GM12878 (cell line): ENCODE data around the gene RARRES1. TPM values are rescaled to one million over a fixed set of nuclear protein-coding genes. Genes with fewer than 3 reads are reported as not detected.

Source experiments
- ATAC-seq: fragments of 200-7000 bp; cut with Tn5 transposase; 3 replicates; pipeline ENCODE4 v1.9.1; 2020; ENCODE audit warnings: mild to moderate bottlenecking, moderate library complexity
- BruUV-seq: library from RNA; stranded (reverse); fragments of 400-500 nt; replicated peaks from 2 replicates; lab custom pipeline; 2021; lab: Mats Ljungman, UMichigan
- CTCF ChIA-PET: fragments of 300-600 bp; sonication (Branson Sonifier 250); formaldehyde crosslinking; extraction: SDS; loops from one replicate; lab custom pipeline; 2021; ENCODE audit warnings: inconsistent platforms; lab: Yijun Ruan, JAX
- POLR2A ChIA-PET: fragments of 350-600 bp; formaldehyde crosslinking; extraction: SDS; loops from one replicate; lab custom pipeline; 2021; ENCODE audit warnings: inconsistent platforms; lab: Charles Lee
- RAD21 ChIA-PET: fragments of 300-600 bp; sonication (Branson Sonifier 250); formaldehyde crosslinking; loops from one replicate; lab custom pipeline; 2023; ENCODE audit warnings: antibody characterized with exemption; ENCODE audit not compliant: unreplicated experiment; lab: Charles Lee
- SMC1A ChIA-PET: fragments of 300-600 bp; sonication (Branson Sonifier 250); formaldehyde crosslinking; loops from one replicate; lab custom pipeline; 2023; ENCODE audit not compliant: unreplicated experiment, uncharacterized antibody; lab: Charles Lee
- DNase-seq: peaks from one replicate; pipeline ENCODE4 v3.0.0-alpha.2; 2011; ENCODE audit warnings: low read depth, low spot score
- FAIRE-seq: peaks from 3 replicates; lab custom pipeline; 2011; peaks lifted over from hg19 to GRCh38; lab: Jason Lieb, UNC
- H2AFZ ChIP-seq: 2 replicates; pipeline ENCODE4 v1.6.0; 2011; ENCODE audit warnings: low read depth, low read length, control low read depth; ENCODE audit not compliant: control insufficient read depth
- H3K27ac ChIP-seq: 2 replicates; pipeline ENCODE4 v1.5.1; 2011; ENCODE audit warnings: control low read depth; ENCODE audit not compliant: control insufficient read depth, insufficient read depth
- H3K27me3 ChIP-seq, 2 experiments: replicated peaks in 1 of 2; 2 replicates each; pipeline versions ENCODE4 v1.6.0 to v1.6.1; 2011; ENCODE audit warnings: low read length in 1 of 2; ENCODE audit not compliant: control insufficient read depth in 2 of 2, insufficient read depth in 2 of 2
- H3K36me3 ChIP-seq, 2 experiments: 2 replicates each; pipeline ENCODE4 v1.5.1; 2011; ENCODE audit warnings: low read length in 1 of 2; ENCODE audit not compliant: control insufficient read depth in 2 of 2, insufficient read depth in 2 of 2
- H3K4me1 ChIP-seq: 2 replicates; pipeline ENCODE4 v1.6.1; 2011; ENCODE audit warnings: mild to moderate bottlenecking, low read length, moderate library complexity, mixed read lengths; ENCODE audit not compliant: control insufficient read depth, insufficient read depth
- H3K4me2 ChIP-seq: 2 replicates; pipeline ENCODE4 v1.6.0; 2011; ENCODE audit warnings: control low read depth; ENCODE audit not compliant: control insufficient read depth, insufficient read depth
- H3K4me3 ChIP-seq: fragments of 200-600 bp; sonication (generic); 2 replicates; pipeline ENCODE4 v1.5.1; 2016
- H3K79me2 ChIP-seq: 2 replicates; pipeline ENCODE4 v1.6.0; 2011; ENCODE audit warnings: low read length; ENCODE audit not compliant: control insufficient read depth, insufficient read depth
- H3K9ac ChIP-seq: 2 replicates; pipeline ENCODE4 v1.8.0; 2011; ENCODE audit warnings: low read length, control low read depth, mixed read lengths; ENCODE audit not compliant: control insufficient read depth, insufficient read depth
- H3K9me3 ChIP-seq: replicated peaks from 3 replicates; pipeline ENCODE4 v1.5.1; 2011; ENCODE audit warnings: mild to moderate bottlenecking, low read length; ENCODE audit not compliant: control insufficient read depth, insufficient read depth
- H4K20me1 ChIP-seq: 2 replicates; pipeline ENCODE4 v1.6.0; 2011; ENCODE audit not compliant: control insufficient read depth, insufficient read depth
- ATF7 ChIP-seq: fragments of 450-650 bp; IDR thresholded peaks from 2 replicates; pipeline ENCODE4 v1.6.1; 2016; ENCODE audit warnings: low read depth, mild to moderate bottlenecking
- BCL3 ChIP-seq: IDR thresholded peaks from 2 replicates; pipeline ENCODE4 v1.6.1; 2011; ENCODE audit warnings: borderline replicate concordance, low read depth, mild to moderate bottlenecking, moderate library complexity, low read length; ENCODE audit not compliant: insufficient read depth, poor library complexity, severe bottlenecking
- CEBPZ ChIP-seq: fragments of 150-350 bp; IDR thresholded peaks from 2 replicates; pipeline ENCODE4 v1.6.1; 2016; ENCODE audit warnings: low read depth, low read length
- E4F1 ChIP-seq: fragments of 450-650 bp; IDR thresholded peaks from 2 replicates; pipeline ENCODE4 v1.6.1; 2018; ENCODE audit warnings: borderline replicate concordance, mild to moderate bottlenecking; ENCODE audit not compliant: partially characterized antibody
- IRF3 ChIP-seq: fragments of 450-650 bp; IDR thresholded peaks from 2 replicates; pipeline ENCODE4 v1.6.1; 2014; ENCODE audit warnings: mild to moderate bottlenecking
- RAD51 ChIP-seq: fragments of 450-650 bp; IDR thresholded peaks from 2 replicates; pipeline ENCODE4 v1.6.1; 2016; ENCODE audit warnings: moderate library complexity, mild to moderate bottlenecking, inconsistent platforms
- RB1 ChIP-seq: fragments of 450-650 bp; formaldehyde crosslinking; IDR thresholded peaks from 2 replicates; pipeline ENCODE4 v1.6.1; 2017; ENCODE audit warnings: mild to moderate bottlenecking, borderline replicate concordance
- RELB ChIP-seq: fragments of 450-650 bp; IDR thresholded peaks from 2 replicates; pipeline ENCODE4 v1.6.1; 2017; ENCODE audit warnings: low read depth, mild to moderate bottlenecking, moderate library complexity
- RUNX3 ChIP-seq: IDR thresholded peaks from 2 replicates; pipeline ENCODE4 v1.6.1; 2012; ENCODE audit warnings: low read length, inconsistent platforms
- SP1 ChIP-seq: IDR thresholded peaks from one replicate; pipeline ENCODE4 v1.6.1; 2011; ENCODE audit warnings: low read depth, low read length
- USF2 ChIP-seq: IDR thresholded peaks from 2 replicates; pipeline ENCODE4 v1.6.1; 2011; ENCODE audit warnings: low read depth, low read length, improper control_type of control experiment, borderline replicate concordance
- WRNIP1 ChIP-seq: IDR thresholded peaks from 2 replicates; pipeline ENCODE4 v1.6.1; 2011; ENCODE audit warnings: low read depth, low read length, improper control_type of control experiment, borderline replicate concordance
- ZNF622 ChIP-seq: fragments of 450-650 bp; IDR thresholded peaks from 2 replicates; pipeline ENCODE4 v1.6.1; 2017; ENCODE audit warnings: mild to moderate bottlenecking, inconsistent platforms
- WGBS: methylation state at CpG from one replicate; pipeline ENCODE4 v1.1.6; 2016; ENCODE audit warnings: low lambda C conversion rate; ENCODE audit not compliant: insufficient replicate concordance, insufficient coverage; ENCODE audit errors: missing lambda C conversion rate; 5-methylcytosine and 5-hydroxymethylcytosine counted together
- in situ Hi-C: fragments of 300-500 bp; cut with MboI; formaldehyde crosslinking; loops from 9 replicates; pipeline ENCODE4 v1.14.3; 2018; ENCODE audit warnings: mixed read lengths
- intact Hi-C: fragments of 100-400 bp; cut with micrococcal nuclease; formaldehyde crosslinking; loops from one replicate; pipeline ENCODE4 v1.14.2; 2022; ENCODE audit not compliant: unreplicated experiment
- polyA plus RNA-seq, 11 experiments: library from polyadenylated mRNA; depleted of rRNA in 4 of 11; unstranded in 6 of 11; stranded (reverse) in 5 of 11; fragments of >200 nt; fragmentation: Nextera tagmentation in 4 of 11; fragmentation: Illumina TruSeq in 1 of 11; extraction: Ambion mirVana in 4 of 11; extraction: Trizol in 1 of 11; gene quantifications; 1 replicate in 1 of 11; 2 replicates in 10 of 11; pipeline versions ENCODE4 v1.2.1 to v1.2.3, GENCODE V29; 2011 to 2016; ENCODE audit warnings: inconsistent platforms in 2 of 11, missing spikeins in 2 of 11, low read depth in 1 of 11
- total RNA-seq, 4 experiments: library from RNA; depleted of rRNA in 3 of 4; stranded (reverse); fragments of >200 nt in 3 of 4; fragmentation: Illumina TruSeq in 1 of 4; extraction: Trizol in 1 of 4; gene quantifications; 2 replicates each; pipeline versions ENCODE4 v1.2.1 to v1.2.3, GENCODE V29; 2013 to 2021

RARRES1 gene
- total and polyA plus RNA-seq, 10 of the 15 experiments (the other 5 are each of a cell fraction or from before 2014, with no cell fraction given) = 0.02 to 0.83 (median 0.63) TPM; not detected in 7

- FAIRE-seq (no peak), ATAC-seq (no peak), DNase-seq (no peak)
- ChIA-PET RAD21 (no interaction called here), POLR2A (interaction anchor here (0.6 kb wide), 1 partner anchor 42 kb away, joined by 5 read pairs; no protein-coding TSS in a partner anchor), CTCF (no interaction called here), SMC1A (interaction anchor here (0.6 to 1.6 kb wide), 2 partner anchors 9 kb away, joined by 3 to 5 read pairs; no protein-coding TSS in a partner anchor)
- no peaks in the 10 kb centered on the region for H3K79me2 ChIP-seq
- H3K9me3 ChIP-seq = no peaks in the 10 kb centered on the region
- intact Hi-C loops = no loop called here
- H3K4me3 ChIP-seq = no peak overlapping the region
- H3K9ac ChIP-seq = no peak overlapping the region
- no peaks in the 10 kb centered on the region; a peak in 1 of 4 replicates for H3K36me3 ChIP-seq
- in situ Hi-C loops = no loop called here
- BruUV-seq = no TSS peak
- H3K27ac ChIP-seq = no peak overlapping the region
- 96% methylated on average over 2 of the region's 2 CpGs for WGBS
- no peaks in the 10 kb centered on the region for H4K20me1 ChIP-seq
- no peak overlapping the region for H2AFZ ChIP-seq
- no peak overlapping the region for H3K4me2 ChIP-seq
- H3K4me1 ChIP-seq = no peaks in the 10 kb centered on the region
- no peaks in the 10 kb centered on the region for H3K27me3 ChIP-seq
- TF ChIP-seq RB1 = no peak
- no peak for TF ChIP-seq CEBPZ
- TF ChIP-seq E4F1 = no peak
- TF ChIP-seq RUNX3 = no peak
- TF ChIP-seq RAD51 = no peak
- TF ChIP-seq BCL3 = no peak
- no peak for TF ChIP-seq RELB
- no peak for TF ChIP-seq SP1
- no peak for TF ChIP-seq USF2
- no peak for TF ChIP-seq WRNIP1
- TF ChIP-seq IRF3 = no peak
- no peak for TF ChIP-seq ZNF622
- TF ChIP-seq ATF7 = no peak
Measured at GRCh38 chr3:158696618-158697017, 35.6 kb downstream of the RARRES1 start.
